Brain microvascular endothelial cell (primary cell): Measurements from ENCODE around the gene HERPUD2.
"Not testable (repeated sequence)": the region's sequence is repeated elsewhere in the genome, so short reads cannot be mapped to it uniquely, and the experiment has no call there.

Experiments
- DNase-seq: peaks from one replicate; pipeline ENCODE4 v3.0.0-alpha.2; 2020
- H3K27ac ChIP-seq: fragments of 250-450 bp; sonication (Bioruptor Pico); 2 replicates; pipeline ENCODE4 v1.5.1; 2020; ENCODE audit warnings: mild to moderate bottlenecking, moderate library complexity
- H3K27me3 ChIP-seq: fragments of 250-450 bp; sonication (Bioruptor Pico); replicated peaks from 2 replicates; pipeline ENCODE4 v1.5.1; 2020; ENCODE audit warnings: mild to moderate bottlenecking
- H3K36me3 ChIP-seq: fragments of 250-450 bp; sonication (Bioruptor Pico); replicated peaks from 2 replicates; pipeline ENCODE4 v1.5.1; 2020; ENCODE audit warnings: mild to moderate bottlenecking
- H3K4me3 ChIP-seq: 2 replicates; pipeline ENCODE4 v1.5.1; 2011; ENCODE audit warnings: low read depth, mild to moderate bottlenecking, control low read depth, low read length, moderate library complexity
- CTCF ChIP-seq: IDR thresholded peaks from 2 replicates; pipeline ENCODE4 v1.5.1; 2011; ENCODE audit warnings: low read depth, mild to moderate bottlenecking, moderate library complexity, low read length, control low read depth, inconsistent platforms; ENCODE audit errors: missing control alignments
- in situ Hi-C: cut with HindIII; loops from 2 replicates; pipeline ENCODE4 v1.10.0; 2017; ENCODE audit warnings: low sequenced_read_pairs, low pct_ligation_motif_present

The HERPUD2 gene

DNA sequence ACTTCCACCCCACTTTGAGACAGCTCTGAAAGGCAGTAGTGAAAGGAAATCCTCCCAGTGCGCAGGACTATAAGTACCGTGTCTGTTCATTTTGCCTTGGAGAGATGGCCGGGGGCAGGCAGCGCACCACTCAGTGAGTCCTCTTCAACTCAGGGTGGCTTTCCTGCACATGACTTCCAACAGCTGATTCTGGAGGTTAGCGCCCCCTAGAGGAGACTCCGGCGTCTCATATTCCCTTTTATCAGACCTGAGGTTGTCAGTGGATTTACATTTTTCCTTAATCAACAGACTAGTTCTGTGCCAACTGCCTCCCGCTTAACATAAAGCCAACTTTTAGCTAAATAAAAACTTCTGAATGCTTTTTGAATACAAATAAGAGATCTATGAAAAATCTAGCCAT, 101.0 kb downstream of the HERPUD2 start:
- H3K27ac ChIP-seq: no peak overlapping the region
- H3K4me3 ChIP-seq: no peak overlapping the region
- H3K36me3 ChIP-seq: no peaks in the 10 kb centered on the region
- peak; percentile 56 for TF ChIP-seq CTCF
- H3K27me3 ChIP-seq: no peaks in the 10 kb centered on the region
- DNase-seq: no peak
- in situ Hi-C loops: no loop called here

DNA sequence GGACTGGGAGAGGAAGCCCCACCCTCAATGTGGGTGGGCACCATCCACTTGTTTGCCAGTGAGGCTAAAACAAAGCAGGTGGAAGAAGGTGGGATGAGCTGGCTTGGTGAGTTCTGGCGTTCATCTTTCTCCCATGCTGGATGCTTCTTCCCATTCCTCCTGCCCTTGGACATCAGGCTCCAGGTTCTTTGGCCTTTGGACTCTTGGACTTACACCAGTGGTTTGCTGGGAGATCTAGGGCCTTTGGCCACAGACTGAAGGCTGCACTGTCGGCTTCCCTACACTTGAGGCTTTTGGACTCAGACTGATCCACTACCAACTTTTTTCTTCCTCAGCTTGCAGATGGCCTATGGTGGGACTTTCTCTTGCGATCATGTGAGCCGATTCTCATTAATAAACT, 106.3 kb downstream of the HERPUD2 start:
- Histone ChIP-seq H3K36me3 (no peaks in the 10 kb centered on the region), H3K27ac (no peak overlapping the region), H3K27me3 (no peaks in the 10 kb centered on the region), H3K4me3 (no peak overlapping the region)
- no peak for TF ChIP-seq CTCF
- in situ Hi-C loops: no loop called here
- DNase-seq: no peak

DNA sequence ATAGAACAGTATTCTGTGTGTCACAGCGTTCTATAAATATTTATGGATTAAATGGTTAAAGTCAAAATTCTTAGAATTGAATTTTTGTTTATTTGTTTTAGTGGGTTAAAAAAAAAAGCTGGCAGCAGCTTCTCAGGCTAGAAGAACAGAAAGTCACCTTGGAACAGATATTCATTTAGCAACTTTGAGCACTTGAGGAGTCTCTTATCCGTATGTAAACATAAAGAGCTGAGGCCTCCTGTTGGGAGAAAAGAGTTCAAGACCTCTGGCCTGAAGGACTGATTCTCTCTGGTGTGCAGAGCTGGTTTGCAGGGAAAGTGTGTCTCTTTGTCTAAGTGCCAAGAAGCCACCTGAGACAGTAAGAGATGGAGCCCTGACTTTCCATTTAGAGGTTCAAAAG, 109.9 kb downstream of the HERPUD2 start:
- H3K4me3 ChIP-seq: no peak overlapping the region
- no peaks in the 10 kb centered on the region for H3K27me3 ChIP-seq
- H3K27ac ChIP-seq: no peak overlapping the region
- DNase-seq: no peak
- no peak for TF ChIP-seq CTCF
- no peaks in the 10 kb centered on the region for H3K36me3 ChIP-seq
- in situ Hi-C loops: no loop called here

DNA sequence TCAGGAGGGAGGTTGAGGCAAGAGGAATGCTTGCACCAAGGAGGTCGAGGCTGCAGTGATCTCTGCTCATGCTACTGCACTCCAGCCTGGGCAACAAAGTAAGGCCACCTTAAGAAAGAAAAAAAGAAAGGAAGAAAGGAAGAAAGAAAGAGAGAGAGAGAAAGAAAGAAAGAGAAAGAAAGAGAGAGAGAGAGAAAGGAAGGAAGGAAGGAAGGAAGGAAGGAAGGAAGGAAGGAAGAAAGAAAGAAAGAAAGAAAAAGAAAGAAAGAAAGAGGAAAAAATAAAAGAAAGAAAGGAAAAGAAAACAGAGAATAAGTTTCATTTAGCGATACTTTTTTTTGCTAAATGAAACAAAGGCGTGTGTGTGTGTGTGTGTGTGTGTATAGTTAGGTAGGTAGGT, 110.4 kb downstream of the HERPUD2 start:
- H3K4me3 ChIP-seq, in situ Hi-C loops, H3K27me3 ChIP-seq, H3K27ac ChIP-seq, DNase-seq, H3K36me3 ChIP-seq: not testable (repeated sequence)
